Measurements from ENCODE around the gene ROS1.
"Not testable (repeated sequence)": the region's sequence is repeated elsewhere in the genome, so short reads cannot be mapped to it uniquely, and the experiment has no call there.

Gene ROS1

GRCh38 chr6:117425431-117426153 is at the start of gene ROS1:
Gene ROS1, minus strand, starts transcription at chr6:117425942. Its CDS starts 286 bp downstream, at chr6:117425656.
- peak; percentile 11 for DNase-seq

- DNase-seq = no peak
Measured at GRCh38 chr6:117473401-117473800, 47.7 kb upstream of the ROS1 start.

GRCh38 chr6:117472667-117473066 is 46.9 kb upstream of the ROS1 start:
- DNase-seq = no peak

- no peak for DNase-seq
Measured at GRCh38 chr6:117469791-117470190, 44.0 kb upstream of the ROS1 start.

- no peak for DNase-seq
Measured at GRCh38 chr6:117469356-117469755, 43.6 kb upstream of the ROS1 start.

GRCh38 chr6:117468527-117468926 is 42.8 kb upstream of the ROS1 start:
- DNase-seq = not testable (repeated sequence)

GRCh38 chr6:117467876-117468275 is 42.1 kb upstream of the ROS1 start:
- no peak for DNase-seq

- DNase-seq = no peak
Measured at GRCh38 chr6:117465691-117466090, 39.9 kb upstream of the ROS1 start.

GRCh38 chr6:117464700-117465099 is 39.0 kb upstream of the ROS1 start:
- DNase-seq = no peak

- DNase-seq = no peak
Measured at GRCh38 chr6:117463762-117464665, 38.3 kb upstream of the ROS1 start.

- DNase-seq = no peak
Measured at GRCh38 chr6:117459204-117459944, 33.6 kb upstream of the ROS1 start.

GRCh38 chr6:117456998-117457397 is 31.3 kb upstream of the ROS1 start:
- no peak for DNase-seq

- no peak for DNase-seq
Measured at GRCh38 chr6:117456250-117456649, 30.5 kb upstream of the ROS1 start.

- DNase-seq = no peak
Measured at GRCh38 chr6:117451671-117452070, 25.9 kb upstream of the ROS1 start.

GRCh38 chr6:117449549-117450439 is 24.1 kb upstream of the ROS1 start:
- DNase-seq = peak; percentile 64

- no peak for DNase-seq
Measured at GRCh38 chr6:117448732-117449485, 23.2 kb upstream of the ROS1 start.

- no peak for DNase-seq
Measured at GRCh38 chr6:117448011-117448410, 22.3 kb upstream of the ROS1 start.

GRCh38 chr6:117446861-117447260 is 21.1 kb upstream of the ROS1 start:
- DNase-seq = no peak

- DNase-seq = no peak
Measured at GRCh38 chr6:117444600-117444999, 18.9 kb upstream of the ROS1 start.

GRCh38 chr6:117442313-117442712 is 16.6 kb upstream of the ROS1 start:
- not testable (repeated sequence) for DNase-seq

- no peak for DNase-seq
Measured at GRCh38 chr6:117441824-117442264, 16.1 kb upstream of the ROS1 start.
